DLD1 (cell line): Measurements from ENCODE around the gene PEX16.

Source experiments
- in situ Hi-C: cut with HindIII; loops from 2 replicates; pipeline ENCODE4 v1.10.0; 2017; ENCODE audit warnings: low sequenced_read_pairs

Gene PEX16

DNA sequence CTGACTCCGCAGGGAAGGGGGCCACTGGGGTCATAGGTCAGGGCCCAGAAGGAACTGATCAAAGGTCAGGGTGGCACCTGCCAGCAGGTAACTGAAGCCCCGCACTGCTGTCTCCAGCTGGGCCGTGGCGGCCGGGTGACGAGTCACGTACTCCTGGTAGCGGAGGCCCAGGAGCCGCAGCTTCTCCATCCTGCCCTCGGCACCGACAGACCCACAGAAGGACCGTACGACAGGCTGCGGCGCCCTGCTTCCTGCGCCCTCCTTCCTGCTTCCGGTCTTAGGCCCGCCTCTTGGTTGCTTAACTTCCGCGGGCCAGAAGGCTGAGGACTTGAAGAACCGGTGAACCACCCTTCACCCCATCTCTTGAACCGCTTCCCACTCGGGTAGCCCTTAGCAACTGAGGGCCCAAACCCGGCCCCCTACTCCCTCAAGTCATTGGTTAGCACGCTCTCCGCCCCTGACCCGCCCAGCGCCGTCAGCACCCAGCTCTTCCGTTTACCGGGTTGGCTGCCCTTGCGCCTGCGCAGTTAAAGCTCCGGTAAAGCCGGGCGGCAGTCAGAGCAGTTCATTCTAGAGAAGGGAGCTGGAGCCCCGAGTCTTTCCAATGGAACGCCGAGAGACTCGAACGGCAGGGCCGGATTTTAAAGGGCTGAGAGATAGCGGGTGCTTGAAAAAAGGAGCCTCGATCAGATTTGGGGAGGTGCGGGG lies at the start of gene PEX16:
PEX16 (minus strand) TSS at position 255 of the 708 bp plus-strand sequence; CDS start at position 189, 66 bp downstream.
- in situ Hi-C loops: no loop called here

DNA sequence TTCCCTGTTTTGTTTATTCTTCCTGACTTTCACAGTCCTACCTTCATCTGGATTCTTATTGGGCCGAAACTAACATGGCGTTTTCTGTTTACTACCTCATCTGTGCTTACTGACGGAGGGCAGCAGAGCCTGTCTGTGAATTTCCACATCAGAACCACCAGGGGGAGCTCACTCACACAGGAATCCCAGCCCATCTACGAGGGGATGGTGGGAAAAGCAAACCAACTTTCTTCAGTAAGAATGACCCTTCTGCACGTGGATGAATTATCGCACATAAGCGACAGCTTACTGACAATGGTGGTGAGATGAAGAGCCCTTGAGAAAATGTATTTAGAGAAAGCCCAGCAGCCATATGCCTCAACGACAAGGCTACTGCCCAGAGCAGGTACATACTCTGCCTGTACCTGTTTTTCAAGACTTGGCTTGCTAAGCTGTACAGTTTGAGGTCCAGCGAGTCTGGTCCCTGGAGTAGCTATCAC lies 47.3 kb upstream of the PEX16 start:
- in situ Hi-C loops: no loop called here

DNA sequence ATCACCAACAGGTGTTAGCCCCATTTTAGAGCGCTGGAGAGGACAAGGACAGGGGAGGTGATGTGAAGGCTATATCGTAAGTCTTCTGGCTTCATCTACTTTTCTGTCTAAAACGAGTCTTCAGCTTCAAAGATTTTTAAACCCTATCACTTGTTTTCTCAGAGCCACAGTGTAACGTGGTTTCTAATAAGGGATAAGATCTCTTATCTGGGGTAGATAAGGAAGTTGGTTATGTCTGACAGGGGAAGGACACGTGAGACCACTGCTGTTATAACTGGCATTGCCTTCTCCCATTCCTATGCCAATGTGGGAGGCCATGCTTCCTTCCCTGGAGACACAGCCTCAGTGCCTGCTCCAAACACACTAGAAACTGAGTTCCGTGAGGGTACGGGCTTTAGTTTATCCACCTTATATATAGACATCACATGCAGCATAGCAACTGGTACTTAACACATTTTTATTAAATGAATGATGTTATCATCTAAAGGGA lies 44.1 kb upstream of the PEX16 start:
- in situ Hi-C loops: no loop called here

DNA sequence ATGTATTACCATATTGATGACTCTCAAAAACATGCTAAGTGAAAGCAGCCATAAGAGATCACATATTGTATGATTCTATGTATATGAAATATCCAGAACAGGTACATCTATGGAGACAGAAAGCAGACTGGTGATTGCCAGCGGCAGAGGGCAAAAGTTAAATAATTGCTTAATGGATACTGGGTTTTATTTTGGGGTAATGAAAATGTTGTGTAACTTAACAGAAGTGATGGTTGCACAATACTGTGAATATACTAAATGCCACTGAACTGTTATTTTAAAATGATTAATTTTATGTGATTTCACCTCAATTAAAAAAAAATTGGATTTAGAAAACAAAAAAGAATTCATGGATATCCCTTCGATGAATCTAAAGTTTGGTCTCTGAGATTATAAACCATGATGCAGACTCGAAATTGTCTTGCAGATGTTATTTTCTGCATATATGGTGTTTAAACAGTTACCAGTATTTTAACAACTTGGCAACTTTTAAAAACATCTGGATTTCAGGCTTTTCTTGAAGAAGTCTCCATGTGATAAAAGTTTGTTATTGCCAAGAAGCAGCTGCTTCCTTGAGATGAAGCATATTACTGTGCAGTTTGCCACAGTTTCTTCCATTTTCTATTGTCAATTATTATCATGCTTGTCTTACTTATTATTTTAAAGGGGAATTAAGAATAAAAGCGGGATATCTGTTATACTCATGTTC lies 42.9 kb upstream of the PEX16 start:
- in situ Hi-C loops: no loop called here

DNA sequence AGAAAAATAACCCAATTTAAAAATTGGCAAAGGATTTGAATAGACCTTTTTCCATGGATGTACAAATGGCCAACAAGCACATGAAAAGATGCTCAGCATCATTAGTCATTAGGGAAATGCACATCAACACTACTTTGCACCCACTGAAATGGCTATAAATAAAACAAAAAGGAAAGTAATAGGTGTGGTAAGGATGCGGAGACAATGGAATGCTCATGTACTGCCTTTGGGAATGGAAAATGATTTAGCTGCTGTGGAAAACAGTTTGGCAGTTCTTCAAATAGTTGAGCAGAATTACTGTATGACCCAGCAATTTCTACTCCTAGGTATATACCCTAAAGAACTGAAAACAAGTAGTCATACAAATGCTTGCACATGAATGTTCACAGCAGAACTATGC lies 42.2 kb upstream of the PEX16 start:
- in situ Hi-C loops: no loop called here

DNA sequence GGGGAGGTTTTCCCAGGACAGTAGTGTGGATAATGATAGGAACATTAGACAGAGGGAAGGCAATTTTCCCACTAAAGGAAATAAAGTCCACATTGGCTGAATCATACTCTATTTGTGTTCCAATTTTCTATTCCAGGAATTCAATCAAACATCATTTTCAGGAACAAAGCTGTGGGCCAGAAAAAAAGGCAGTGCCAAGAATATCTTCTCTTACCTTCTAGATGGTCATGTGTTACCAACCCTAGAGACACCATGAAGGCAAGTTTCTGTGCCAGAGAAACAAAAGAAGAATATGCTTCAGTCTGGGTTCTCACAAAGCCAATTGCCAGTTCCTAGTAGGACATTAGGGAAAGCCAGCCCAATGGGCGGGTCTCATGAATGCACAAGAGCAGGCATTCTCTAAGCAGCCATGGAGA lies 32.3 kb upstream of the PEX16 start:
- in situ Hi-C loops: no loop called here

DNA sequence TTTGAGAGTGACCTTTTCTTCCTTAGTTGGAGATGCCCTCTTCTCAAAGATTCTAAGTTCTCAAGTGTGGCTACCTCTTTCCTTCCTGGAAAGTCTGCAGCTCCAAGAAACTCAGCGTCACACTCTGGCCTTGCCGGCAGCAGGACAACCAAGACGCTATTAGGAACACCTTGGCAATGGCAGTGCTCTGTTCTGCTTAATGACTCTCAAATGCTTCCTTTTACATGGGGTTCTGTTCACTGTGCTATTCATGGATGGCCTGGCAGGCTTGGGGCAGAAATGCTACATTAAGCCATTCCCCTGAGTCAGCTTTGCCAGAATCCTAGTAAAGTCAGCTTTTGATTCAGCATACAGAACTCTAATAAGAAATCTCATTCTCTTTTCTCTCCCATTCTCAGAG lies 30.7 kb upstream of the PEX16 start:
- in situ Hi-C loops: no loop called here

DNA sequence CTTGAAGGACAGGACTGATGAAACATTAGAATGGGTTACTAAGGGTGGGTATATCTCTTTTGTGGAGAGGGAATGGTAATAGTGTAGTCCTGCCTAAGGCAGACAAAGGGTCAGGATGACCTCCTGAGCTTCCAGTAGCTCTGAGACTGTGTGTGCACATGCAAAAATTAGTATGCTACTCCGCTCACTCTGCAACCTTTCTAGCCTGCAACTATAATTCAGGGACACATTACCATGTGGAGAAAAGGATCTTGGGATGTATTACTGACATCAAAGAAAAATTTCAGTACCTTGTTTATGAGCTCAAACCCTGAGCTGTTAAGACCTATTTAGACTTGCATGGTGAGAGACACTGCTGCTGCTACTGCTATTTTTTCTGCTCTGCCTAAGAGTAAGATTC lies 30.2 kb upstream of the PEX16 start:
- in situ Hi-C loops: no loop called here

DNA sequence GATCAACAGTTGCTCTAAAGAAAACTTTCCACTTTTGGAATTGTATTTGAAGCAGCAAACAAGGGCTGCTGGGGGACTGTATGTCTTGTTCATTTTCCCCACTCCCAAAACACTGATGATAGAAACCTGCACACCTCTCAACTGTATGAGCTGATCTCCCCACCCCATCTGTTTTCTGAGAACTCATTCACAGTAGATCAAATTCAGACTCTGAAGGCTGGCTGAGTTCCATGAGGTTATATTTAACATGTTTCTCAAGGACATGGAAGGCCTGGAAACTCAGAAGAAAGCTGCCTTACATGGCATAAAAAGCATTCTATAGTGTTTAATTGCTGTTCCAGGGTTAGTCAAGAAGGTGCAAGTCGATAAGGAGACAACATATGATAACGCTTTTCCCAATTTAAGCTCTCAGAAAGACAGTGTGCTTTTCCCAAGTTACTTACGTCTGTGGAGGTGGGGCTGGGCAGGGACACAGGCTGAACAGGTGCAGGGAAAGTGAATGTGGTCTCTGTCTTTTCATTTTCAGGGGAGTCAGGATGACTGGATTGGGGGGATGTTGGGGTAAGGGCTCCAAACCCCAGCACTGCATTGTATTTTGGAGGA lies 27.8 kb upstream of the PEX16 start:
- in situ Hi-C loops: no loop called here

DNA sequence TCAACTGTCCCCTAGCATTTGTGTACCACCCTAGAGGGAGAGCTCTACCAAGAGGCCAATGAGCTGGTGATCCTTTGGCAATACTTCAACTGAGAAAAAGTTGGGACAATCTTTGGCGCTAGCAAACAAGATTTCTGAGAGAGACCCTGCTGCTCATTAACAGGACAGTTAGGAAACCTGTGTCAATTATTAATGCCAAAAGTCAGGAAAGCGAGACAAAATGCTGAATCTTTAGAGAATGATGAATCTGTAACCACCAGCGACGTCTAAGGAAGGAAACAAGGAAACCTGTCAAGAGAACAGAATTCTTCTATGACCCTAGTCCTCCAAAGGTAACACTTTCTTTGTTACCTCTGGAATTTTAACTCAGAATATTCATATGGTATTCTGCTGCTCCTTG lies 24.7 kb upstream of the PEX16 start:
- in situ Hi-C loops: no loop called here

DNA sequence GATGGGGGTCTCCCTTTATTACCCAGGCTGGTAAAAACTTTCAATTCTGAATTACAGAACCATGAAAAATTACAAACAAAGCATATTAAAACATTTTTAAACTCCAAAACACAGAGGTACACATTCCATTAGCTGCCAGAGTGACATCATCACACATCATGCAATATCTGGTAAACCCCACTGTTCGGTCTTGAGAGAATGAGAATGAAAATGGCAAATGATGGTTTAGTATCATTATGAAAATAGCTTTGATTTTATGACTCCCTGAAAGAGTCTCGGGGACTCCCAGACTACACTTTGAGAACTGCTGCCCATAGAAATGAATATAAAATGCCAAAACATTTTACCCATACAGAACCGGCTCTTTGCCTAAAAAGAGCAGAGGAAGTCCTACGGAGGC lies 23.6 kb upstream of the PEX16 start:
- in situ Hi-C loops: no loop called here

DNA sequence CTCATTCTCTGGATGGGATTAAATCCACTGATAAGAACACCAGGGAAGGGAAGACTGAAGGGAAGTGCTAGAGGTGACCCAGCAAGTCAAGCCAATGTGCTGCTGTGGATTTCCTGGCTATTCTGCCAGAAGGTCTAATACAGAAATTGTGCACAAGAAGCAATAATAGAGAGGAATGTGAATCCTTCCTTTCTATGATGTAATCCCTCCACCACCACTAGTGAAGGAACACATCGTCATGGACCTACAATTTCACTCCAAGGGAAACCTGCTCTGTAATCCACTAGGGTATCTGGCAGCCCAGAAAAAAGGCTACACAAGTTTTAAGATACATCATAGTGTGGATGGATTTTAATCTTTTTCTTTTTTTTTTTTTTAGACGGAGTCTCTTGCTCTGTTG lies 22.2 kb upstream of the PEX16 start:
- in situ Hi-C loops: no loop called here

DNA sequence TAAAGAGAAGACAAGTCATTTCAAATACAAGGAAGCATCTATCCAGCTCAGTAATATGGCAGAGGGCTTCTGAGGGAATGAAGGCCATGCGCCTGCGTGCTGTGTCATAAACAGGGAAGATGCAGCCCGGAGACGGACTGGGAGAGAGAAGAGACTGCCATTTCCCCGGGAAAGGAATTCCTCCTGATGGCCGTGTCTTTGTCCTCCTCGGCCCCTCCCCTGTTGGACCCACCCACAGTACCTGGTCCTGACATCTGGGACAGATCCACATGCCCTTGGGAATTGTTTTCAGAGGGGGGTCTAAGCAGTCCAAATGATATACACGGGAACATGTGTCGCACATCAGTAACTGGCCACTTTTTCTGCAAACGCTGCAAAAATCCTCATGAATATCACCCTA lies 20.2 kb upstream of the PEX16 start:
- in situ Hi-C loops: no loop called here

DNA sequence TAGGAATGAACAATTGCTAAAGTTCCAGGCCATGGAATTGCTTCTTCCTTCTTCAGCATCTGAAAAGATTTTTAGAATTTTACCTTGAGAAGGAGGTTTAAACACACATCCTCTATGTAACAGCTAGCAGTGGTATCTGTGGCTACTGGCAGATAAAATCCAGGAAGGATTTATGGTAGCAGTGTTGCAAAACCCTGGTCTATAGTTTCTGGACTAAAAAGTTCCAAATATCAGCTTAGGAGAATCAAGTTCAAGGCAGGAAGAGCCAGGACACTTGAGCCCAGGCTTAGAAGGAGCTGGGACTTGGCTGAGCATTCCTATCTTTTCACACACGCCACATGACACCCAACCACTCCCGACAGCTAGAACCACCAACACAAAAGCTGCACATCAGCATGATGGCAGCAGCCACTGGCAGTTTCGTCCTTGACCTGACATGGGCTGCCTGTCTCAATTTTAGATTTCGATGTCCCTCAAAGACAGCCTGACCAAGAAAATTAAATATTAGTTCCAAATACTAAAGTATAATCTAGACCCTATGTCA lies 18.9 kb upstream of the PEX16 start:
- in situ Hi-C loops: no loop called here

DNA sequence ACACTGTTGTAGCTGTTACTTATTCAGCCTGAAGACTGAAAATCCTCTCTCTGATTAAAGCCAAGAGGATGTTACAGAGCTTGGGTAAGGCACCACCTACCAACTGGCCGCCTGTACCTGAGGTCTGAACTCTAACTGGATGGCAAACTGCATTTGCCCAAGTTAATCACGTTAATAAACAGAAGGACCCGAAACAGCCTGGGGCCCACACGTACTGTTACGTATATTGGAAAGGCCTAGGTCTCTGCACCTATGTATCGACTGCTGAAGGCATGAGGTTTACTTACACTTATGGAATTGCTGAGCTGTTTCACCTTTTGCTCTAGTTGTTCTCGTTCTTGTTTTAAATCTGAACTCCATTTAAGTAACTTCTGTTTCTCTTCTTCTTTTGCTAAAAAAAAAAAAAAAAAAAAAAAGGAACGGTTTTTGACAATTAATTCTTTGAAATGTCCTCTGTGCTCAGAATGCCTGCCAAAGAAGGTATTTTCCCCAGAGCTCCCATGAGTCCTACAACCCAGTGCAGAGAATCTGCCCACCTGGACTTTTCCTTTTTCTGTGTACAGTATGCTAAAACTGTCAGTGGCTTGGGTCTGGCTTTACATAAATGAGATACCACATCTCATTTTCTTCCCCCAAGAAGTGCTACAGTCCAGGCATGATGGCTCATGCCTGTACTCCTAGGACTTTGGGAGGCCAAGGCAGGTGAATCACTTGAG lies 17.8 kb upstream of the PEX16 start:
- in situ Hi-C loops: no loop called here

DNA sequence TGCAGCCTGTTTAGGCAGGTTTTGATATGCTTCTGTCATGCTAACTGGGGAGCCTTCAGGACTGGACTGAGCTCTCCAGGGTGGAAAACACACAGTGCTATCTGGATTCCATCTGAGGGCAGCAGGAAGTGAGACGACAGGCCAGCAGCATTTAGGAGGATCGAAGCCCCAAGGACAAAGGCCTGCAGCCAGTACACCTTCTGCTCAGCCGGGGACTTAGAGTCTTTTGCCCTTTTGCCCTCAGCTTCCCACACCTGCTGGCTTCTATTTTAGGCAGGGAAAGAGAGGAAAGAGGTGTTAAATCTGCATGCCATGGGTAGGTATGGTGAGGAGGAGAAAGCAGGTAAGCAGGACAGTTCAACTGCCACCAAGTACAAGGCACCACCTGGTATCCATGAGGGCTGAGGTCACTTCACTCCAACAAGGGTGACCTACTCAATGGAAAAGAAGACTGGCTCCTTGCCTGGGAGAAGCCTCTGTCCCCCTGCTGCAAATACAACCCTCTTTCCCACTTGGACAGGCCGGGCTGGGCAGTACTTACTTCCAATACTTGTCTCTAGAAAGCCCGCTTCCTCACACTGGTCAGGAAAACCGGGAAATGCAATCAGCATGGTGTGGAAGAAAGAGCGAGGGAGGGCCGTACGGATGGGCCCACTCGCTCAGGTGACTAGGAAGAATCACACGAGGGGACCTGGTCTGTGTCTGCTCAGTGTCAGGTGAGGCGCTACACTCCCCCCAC lies 17.1 kb upstream of the PEX16 start:
- in situ Hi-C loops: no loop called here

DNA sequence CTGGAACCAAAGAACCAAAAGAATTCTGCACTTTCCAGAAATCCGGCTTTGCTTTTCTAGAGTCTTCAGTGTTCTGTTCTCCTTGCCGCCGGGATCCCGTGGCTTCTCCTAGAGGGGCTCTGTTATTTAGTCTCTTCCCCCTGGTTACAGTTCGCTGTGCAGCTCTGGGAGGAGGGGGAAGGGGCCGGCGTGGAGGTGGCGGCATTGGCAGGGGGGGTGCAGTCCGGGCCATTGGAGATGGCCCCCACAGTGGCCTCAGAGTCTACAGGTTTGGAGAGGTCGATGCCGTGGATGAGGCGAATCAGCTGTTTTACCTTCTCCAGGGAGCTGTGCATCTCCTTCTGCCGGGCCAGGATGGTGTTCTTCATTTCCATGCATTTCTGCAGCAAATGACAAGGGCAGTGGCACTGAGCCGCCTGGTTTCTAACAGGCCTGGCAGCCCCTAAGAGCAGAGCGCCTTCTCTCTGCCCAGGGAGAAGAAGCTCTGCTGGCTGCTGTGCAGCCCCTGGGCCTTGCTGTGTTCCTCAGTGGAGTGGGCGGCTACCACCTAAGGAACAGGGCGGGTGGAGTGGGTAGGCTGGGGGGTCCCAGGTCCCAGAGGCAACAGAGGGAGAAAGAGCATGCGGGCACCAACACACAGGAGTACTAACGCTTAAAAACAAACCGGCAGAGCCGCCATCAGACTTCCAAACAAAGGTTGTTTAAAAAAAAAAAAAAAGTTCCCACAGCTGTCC lies 16.3 kb upstream of the PEX16 start:
- in situ Hi-C loops: no loop called here

DNA sequence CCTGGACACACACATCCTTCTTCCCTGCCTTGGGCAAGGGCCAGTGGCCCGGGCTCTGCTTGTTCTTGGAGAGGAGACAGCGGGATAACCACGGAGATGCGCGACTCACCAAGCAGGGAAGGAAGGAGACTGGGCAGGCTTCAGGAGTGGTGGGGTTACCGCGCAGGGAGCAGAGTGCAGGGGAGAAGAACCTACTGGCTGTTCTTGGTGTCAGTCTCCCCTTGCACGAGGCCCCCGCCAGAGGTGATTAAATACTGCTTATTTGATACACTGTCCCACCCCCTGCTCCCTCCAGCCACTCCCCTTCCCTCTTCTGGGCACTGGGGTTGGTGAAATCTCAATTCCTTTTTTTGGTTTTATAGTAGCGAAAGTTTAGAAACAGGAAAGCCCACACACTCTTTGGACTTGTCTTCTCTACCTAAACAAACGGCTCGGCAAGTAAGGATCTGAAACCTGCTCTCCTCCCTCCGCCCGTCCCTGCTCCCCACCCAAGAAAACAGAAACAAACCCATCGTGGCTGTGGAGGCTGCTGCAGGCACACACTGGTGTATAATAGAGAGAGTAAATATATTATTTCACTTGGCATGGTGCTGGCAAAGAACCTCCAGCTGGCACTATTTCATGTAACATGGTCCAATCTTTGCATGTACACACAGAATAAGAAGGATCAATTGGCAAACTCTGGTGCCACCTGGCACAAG lies 15.6 kb upstream of the PEX16 start:
- in situ Hi-C loops: no loop called here

DNA sequence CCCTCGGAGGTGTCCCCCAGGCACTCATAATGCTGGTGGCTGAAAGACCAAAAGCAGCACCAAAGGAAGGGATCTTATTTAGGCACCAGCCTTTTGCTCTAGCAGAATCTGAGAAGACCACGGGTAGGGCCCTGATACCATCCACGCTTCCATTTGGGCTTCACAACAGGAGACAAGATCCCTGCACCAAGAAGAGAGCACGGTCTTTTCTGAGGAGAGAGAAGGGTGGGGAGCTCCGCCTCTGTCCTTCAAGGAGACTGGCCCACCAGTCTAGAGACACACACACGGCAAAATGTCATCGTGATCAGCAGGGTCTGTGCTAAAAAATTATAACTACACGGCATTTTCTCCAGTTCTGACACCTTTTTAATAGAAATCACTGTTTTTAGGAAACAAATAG lies 14.5 kb upstream of the PEX16 start:
- in situ Hi-C loops: no loop called here
